SU-DHL-6 (cell line): Measurements from ENCODE around the gene STARD9.

Experiments
- H2AFZ ChIP-seq: fragments of 200-600 bp; sonication (generic); 2 replicates; pipeline ENCODE4 v1.6.1; 2014; ENCODE audit warnings: low read depth, mild to moderate bottlenecking, moderate library complexity, mixed read lengths, antibody characterized with exemption, low read length; ENCODE audit not compliant: severe bottlenecking
- H3F3A ChIP-seq: fragments of 200-600 bp; shearing (Covaris generic); 2 replicates; pipeline ENCODE4 v1.6.0; 2016; ENCODE audit warnings: antibody characterized with exemption, mild to moderate bottlenecking; ENCODE audit not compliant: insufficient read depth
- H3K27ac ChIP-seq: fragments of 200-600 bp; sonication (generic); 2 replicates; pipeline ENCODE4 v1.5.1; 2016; ENCODE audit warnings: low read depth, mild to moderate bottlenecking, low read length, moderate library complexity, mixed read lengths
- H3K27me3 ChIP-seq: fragments of 200-600 bp; sonication (generic), shearing (Covaris generic); 2 replicates; pipeline ENCODE4 v1.6.0; 2014; ENCODE audit warnings: mild to moderate bottlenecking, low read length
- H3K36me3 ChIP-seq: fragments of 200-600 bp; sonication (generic); 2 replicates; pipeline ENCODE4 v1.6.1; 2014; ENCODE audit warnings: mild to moderate bottlenecking, low read length, mixed read lengths
- H3K4me2 ChIP-seq: fragments of 300-600, 200-600 bp; shearing (Covaris generic), sonication (generic); 2 replicates; pipeline ENCODE4 v1.6.0; 2014; ENCODE audit warnings: low read length, low read depth, mild to moderate bottlenecking; ENCODE audit not compliant: poor library complexity, severe bottlenecking
- H3K4me3 ChIP-seq: fragments of 200-600 bp; sonication (generic); 2 replicates; pipeline ENCODE4 v1.5.1; 2014; ENCODE audit warnings: antibody characterized with exemption, low read length, mild to moderate bottlenecking, mixed read lengths; ENCODE audit not compliant: insufficient read depth, poor library complexity, severe bottlenecking
- H3K79me2 ChIP-seq: fragments of 200-600 bp; sonication (generic); 2 replicates; pipeline ENCODE4 v1.6.1; 2014; ENCODE audit warnings: mild to moderate bottlenecking, low read length, moderate library complexity; ENCODE audit not compliant: insufficient read depth
- H3K9ac ChIP-seq: fragments of 200-600 bp; sonication (generic); 2 replicates; pipeline ENCODE4 v1.7.0; 2014; ENCODE audit warnings: mild to moderate bottlenecking, low read length
- H3K9me2 ChIP-seq: fragments of 200-600 bp; sonication (generic); replicated peaks from 2 replicates; pipeline ENCODE4 v1.6.1; 2014; ENCODE audit warnings: low read length; ENCODE audit not compliant: insufficient read depth
- H3K9me3 ChIP-seq: fragments of 200-600 bp; sonication (generic); 2 replicates; pipeline ENCODE4 v1.6.1; 2014; ENCODE audit warnings: low read length, mixed read lengths; ENCODE audit not compliant: insufficient read depth
- H4K20me1 ChIP-seq: fragments of 200-600 bp; sonication (generic); 2 replicates; pipeline ENCODE4 v1.6.1; 2014; ENCODE audit warnings: low read depth, mild to moderate bottlenecking, antibody characterized with exemption, low read length, moderate library complexity, mixed read lengths
- EZH2phosphoT487 ChIP-seq: fragments of 200-600 bp; sonication (generic), shearing (Covaris generic); conservative IDR thresholded peaks from 2 replicates; pipeline ENCODE4 v1.6.1; 2018; ENCODE audit warnings: mild to moderate bottlenecking, antibody characterized with exemption, low read length, moderate library complexity, mixed read lengths
- TF ChIP-seq, protein P1 (sequence below): fragments of 200-600 bp; sonication (generic); IDR thresholded peaks from one replicate; pipeline ENCODE4 v1.5.1; 2017; ENCODE audit warnings: antibody characterized with exemption, mild to moderate bottlenecking, low read length, moderate library complexity; ENCODE audit not compliant: insufficient read depth, poor library complexity, severe bottlenecking

The STARD9 gene

DNA sequence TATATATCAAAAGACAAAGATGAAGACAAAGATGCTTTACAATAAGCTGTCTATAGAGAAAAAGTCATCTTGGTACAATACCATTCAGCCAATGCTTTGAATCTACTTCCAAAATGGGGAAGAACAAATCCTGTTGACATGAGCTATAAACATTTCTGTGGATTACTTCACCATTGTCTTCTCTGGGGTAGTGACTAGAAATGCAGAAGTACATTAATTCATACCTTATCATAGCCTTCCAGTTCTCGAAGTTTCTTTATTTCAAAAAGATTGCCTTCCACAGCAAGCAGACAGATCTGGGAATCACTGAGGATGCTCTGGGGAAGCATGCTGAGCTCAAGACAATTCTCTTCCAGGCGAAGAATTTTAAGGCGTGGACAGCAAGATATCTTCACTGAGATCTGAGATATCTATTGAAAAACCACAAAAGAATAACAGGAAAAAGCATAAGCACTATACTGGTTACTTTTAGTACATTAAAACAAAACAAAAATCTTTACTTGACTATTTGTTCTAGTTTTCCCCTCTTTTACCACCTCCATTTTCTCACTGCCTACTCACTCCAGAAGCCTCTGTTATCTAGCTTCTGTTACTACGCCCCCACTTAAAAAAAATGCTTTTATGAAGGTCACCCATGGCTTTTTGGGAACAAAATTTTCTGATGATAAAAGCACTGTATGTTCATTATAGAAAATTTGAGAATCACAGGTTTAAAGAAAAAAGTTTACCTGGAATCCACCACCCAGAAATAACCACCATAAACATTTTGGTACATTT is 30.4 kb upstream of the STARD9 start:
- Histone ChIP-seq H2AFZ (no peak overlapping the region), H3F3A (no peaks in the 10 kb centered on the region), H3K4me3 (no peak overlapping the region), H3K27me3 (no peaks in the 10 kb centered on the region), H3K9me3 (no peaks in the 10 kb centered on the region), H3K4me2 (no peak overlapping the region), H3K9ac (no peak overlapping the region), H4K20me1 (no peaks in the 10 kb centered on the region), H3K9me2 (no peaks in the 10 kb centered on the region), H3K36me3 (peaks cover 10% of the 10 kb centered on the region), H3K27ac (no peak overlapping the region), H3K79me2 (peaks cover 32% of the 10 kb centered on the region)
- no peak for TF ChIP-seq EZH2phosphoT487
- TF ChIP-seq, protein P1, sequence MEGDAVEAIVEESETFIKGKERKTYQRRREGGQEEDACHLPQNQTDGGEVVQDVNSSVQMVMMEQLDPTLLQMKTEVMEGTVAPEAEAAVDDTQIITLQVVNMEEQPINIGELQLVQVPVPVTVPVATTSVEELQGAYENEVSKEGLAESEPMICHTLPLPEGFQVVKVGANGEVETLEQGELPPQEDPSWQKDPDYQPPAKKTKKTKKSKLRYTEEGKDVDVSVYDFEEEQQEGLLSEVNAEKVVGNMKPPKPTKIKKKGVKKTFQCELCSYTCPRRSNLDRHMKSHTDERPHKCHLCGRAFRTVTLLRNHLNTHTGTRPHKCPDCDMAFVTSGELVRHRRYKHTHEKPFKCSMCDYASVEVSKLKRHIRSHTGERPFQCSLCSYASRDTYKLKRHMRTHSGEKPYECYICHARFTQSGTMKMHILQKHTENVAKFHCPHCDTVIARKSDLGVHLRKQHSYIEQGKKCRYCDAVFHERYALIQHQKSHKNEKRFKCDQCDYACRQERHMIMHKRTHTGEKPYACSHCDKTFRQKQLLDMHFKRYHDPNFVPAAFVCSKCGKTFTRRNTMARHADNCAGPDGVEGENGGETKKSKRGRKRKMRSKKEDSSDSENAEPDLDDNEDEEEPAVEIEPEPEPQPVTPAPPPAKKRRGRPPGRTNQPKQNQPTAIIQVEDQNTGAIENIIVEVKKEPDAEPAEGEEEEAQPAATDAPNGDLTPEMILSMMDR: no peak

DNA sequence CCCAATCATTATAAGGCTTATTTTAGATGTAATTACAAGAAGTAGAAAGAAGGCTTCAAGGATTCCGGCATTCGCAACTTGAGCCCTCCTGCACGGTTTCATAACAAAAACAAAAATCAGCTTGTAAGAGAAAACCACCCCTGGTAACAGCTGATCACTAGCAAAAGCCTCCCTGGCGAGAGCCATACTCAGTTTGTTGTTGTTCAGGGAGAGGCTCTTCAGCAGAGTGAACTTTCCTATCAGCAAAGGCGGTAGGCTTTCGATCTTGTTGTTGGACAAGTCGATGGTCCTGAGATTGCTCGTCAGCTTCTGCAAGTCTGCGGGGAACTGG is 27.5 kb upstream of the STARD9 start:
- Histone ChIP-seq H2AFZ (peak overlapping the region; percentile 87), H3K9me3 (no peaks in the 10 kb centered on the region), H3K27ac (peak overlapping the region; percentile 51; the same call in 1 of the 2 replicates), H3F3A (0 out of 2 replicates have a peak, but pooled peaks cover 3% of the 10 kb centered on the region), H3K27me3 (no peaks in the 10 kb centered on the region), H3K9ac (peak overlapping the region; percentile 92), H4K20me1 (no peaks in the 10 kb centered on the region; the same call in 1 of the 2 replicates), H3K79me2 (peaks cover 59% of the 10 kb centered on the region), H3K36me3 (peaks cover 10% of the 10 kb centered on the region), H3K4me2 (peak overlapping the region; percentile 79), H3K4me3 (peak overlapping the region; percentile 80), H3K9me2 (no peaks in the 10 kb centered on the region)
- TF ChIP-seq EZH2phosphoT487: no peak
- TF ChIP-seq, protein P1: no peak

DNA sequence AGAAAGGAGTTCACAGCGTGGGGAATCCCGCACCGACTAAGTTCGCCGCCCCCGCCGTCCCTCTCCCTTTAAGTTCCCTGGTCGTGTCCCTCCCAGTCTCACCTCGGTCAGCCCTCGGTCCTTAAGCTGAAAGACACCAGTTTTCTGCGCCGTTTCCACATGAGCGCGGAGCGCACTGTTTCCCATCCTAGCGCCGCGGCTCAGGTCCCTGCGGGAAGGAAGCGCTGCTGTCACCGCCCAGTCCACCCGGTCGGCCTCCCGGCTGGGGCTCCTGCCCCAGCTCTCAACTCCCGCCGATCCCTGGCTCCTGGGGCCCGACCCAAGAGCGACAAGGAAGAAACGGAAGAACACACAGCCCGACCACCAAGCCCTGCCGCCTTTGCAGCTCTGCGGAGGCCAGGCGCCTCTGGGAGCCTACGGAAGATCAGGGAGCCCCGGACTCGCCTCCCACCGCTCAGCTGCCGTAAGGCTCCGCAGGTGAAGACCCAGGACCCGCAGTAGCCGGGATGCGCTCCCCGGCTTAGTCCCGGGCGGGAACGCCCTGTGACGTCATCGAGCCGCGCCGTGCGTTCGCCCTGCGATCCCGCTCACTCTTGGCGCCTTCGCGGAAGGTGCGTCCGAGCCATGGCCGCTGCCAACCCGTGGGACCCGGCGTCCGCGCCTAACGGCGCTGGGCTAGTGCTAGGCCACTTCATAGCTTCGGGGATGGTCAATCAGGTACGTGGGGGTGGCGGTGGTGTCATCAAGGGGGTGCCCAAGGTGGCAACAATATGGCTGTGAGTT is 27.0 kb upstream of the STARD9 start, which contains the start of the genes HAUS2 and LRRC57:
Gene HAUS2, plus strand, starts transcription at position 590 of the 783 bp plus-strand sequence. Its CDS starts 35 bp downstream, at position 625.
Gene LRRC57, minus strand, starts transcription at position 545 of the 783 bp plus-strand sequence. Its CDS starts 359 bp downstream, at position 186.
- Histone ChIP-seq H3K79me2 (peaks cover 65% of the 10 kb centered on the region), H3K36me3 (peaks cover 10% of the 10 kb centered on the region), H3K4me3 (peak within 1 kb of the TSS; percentile 80), H3K27me3 (no peaks in the 10 kb centered on the region), H3K4me2 (peak within 1 kb of the TSS; percentile 79), H3K9me2 (no peaks in the 10 kb centered on the region), H3K9me3 (no peaks in the 10 kb centered on the region), H3K27ac (peak within 1 kb of the TSS; percentile 51), H3K9ac (peak within 1 kb of the TSS; percentile 92), H3F3A (0 out of 2 replicates have a peak, but pooled peaks cover 3% of the 10 kb centered on the region), H2AFZ (peak within 1 kb of the TSS; percentile 87), H4K20me1 (no peaks in the 10 kb centered on the region; the same call in 1 of the 2 replicates)
- TF ChIP-seq EZH2phosphoT487: no peak
- TF ChIP-seq, protein P1: no peak
